ENCODE results near the gene LCOR.

DNA sequence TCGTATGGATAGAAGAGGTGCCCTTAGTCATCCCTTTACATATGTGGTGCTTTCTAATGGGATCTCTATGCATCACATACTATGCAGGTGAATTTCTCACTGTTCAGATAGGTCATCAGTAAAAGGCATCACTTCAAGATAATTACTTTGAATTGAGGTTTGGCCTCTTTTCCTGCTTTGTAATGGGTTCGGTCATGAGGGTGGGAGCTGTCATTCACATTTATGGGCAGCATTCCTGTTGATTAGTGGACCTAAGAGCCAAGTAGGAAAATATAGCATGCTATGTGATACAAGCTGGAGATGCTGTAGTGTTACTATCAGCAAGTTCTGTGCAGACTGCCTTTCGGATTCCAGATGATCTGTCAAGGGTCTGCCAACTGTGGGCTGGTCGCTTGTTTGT lies 156.3 kb downstream of the LCOR start:
- TF ChIP-seq, protein P1, sequence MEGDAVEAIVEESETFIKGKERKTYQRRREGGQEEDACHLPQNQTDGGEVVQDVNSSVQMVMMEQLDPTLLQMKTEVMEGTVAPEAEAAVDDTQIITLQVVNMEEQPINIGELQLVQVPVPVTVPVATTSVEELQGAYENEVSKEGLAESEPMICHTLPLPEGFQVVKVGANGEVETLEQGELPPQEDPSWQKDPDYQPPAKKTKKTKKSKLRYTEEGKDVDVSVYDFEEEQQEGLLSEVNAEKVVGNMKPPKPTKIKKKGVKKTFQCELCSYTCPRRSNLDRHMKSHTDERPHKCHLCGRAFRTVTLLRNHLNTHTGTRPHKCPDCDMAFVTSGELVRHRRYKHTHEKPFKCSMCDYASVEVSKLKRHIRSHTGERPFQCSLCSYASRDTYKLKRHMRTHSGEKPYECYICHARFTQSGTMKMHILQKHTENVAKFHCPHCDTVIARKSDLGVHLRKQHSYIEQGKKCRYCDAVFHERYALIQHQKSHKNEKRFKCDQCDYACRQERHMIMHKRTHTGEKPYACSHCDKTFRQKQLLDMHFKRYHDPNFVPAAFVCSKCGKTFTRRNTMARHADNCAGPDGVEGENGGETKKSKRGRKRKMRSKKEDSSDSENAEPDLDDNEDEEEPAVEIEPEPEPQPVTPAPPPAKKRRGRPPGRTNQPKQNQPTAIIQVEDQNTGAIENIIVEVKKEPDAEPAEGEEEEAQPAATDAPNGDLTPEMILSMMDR (IDR thresholded peaks at IDR 0.05 in 4 of 5, conservative IDR thresholded peaks at IDR 0.05 in 1 of 5): no peak
- TF ChIP-seq POLR2A (IDR thresholded peaks at IDR 0.05): no peak
